Upper lobe of right lung (tissue), 1 donor: ENCODE data around the gene PFKFB3. TPM values are rescaled to one million over a fixed set of nuclear protein-coding genes. Genes with fewer than 3 reads are reported as not detected.

Source experiments
- ATAC-seq: fragments of 200-7000 bp; cut with Tn5 transposase; one replicate; pipeline ENCODE4 v1.9.1; 2020; ENCODE audit warnings: mild to moderate bottlenecking, moderate library complexity
- DNase-seq: peaks from one replicate; pipeline ENCODE4 v3.0.0-alpha.2; 2020
- H3K27ac ChIP-seq: fragments of 200-600 bp; one replicate; pipeline ENCODE4 v1.8.0; 2022
- H3K27me3 ChIP-seq: fragments of 200-600 bp; one replicate; pipeline ENCODE4 v1.8.0; 2022; ENCODE audit warnings: mild to moderate bottlenecking
- H3K36me3 ChIP-seq: fragments of 200-600 bp; one replicate; pipeline ENCODE4 v1.8.0; 2022
- H3K4me1 ChIP-seq: fragments of 200-600 bp; one replicate; pipeline ENCODE4 v1.8.0; 2022
- H3K4me3 ChIP-seq: fragments of 200-600 bp; one replicate; pipeline ENCODE4 v1.8.0; 2022; ENCODE audit warnings: mild to moderate bottlenecking
- H3K9me3 ChIP-seq: fragments of 200-600 bp; one replicate; pipeline ENCODE4 v1.8.0; 2022
- CTCF ChIP-seq: fragments of 200-600 bp; IDR thresholded peaks from one replicate; pipeline ENCODE4 v1.8.0; 2022; ENCODE audit warnings: antibody characterized with exemption
- intact Hi-C: fragments of 100-400 bp; cut with DNase I; formaldehyde crosslinking; loops from one replicate; pipeline ENCODE4 v1.11.0; 2022
- long read RNA-seq: library from polyadenylated mRNA; unstranded; transcript quantifications from one replicate; pipeline ENCODE4 v2.0.0, GENCODE V29; 2021
- total RNA-seq: library from RNA; stranded (reverse); fragmentation: NEBNext Ultra II Directional; extraction: Animal tissue kit (Norgen Biotek cat#: 25700); gene quantifications from one replicate; pipeline ENCODE4 v1.2.1, GENCODE V29; 2021
- donor health status: DM: no; HTN: yes; CAD: no; lungs with severe emphysema.

PFKFB3 gene
- total RNA-seq = 77.2 TPM
- long read RNA-seq, full-length matches to known transcripts = 72 of 139 reads
- long read RNA-seq, partial matches to known transcripts = 31 of 139 reads
- long read RNA-seq, other reads (novel, unspliced or antisense) = 36 of 139 reads

GRCh38 chr10:6202684-6203330, at the start of gene PFKFB3:
PFKFB3 (plus strand) TSS chr10:6202932; CDS start chr10:6203261, 329 bp downstream.
- ATAC-seq (peak; percentile 94), DNase-seq (peak; percentile 98)
- Histone ChIP-seq H3K27me3 (no peaks in the 10 kb centered on the region), H3K4me3 (peak within 1 kb of the TSS; percentile 88), H3K4me1 (peaks cover 25% of the 10 kb centered on the region), H3K36me3 (no peaks in the 10 kb centered on the region), H3K9me3 (no peaks in the 10 kb centered on the region), H3K27ac (peak within 1 kb of the TSS; percentile 92)
- intact Hi-C loops = loop anchor here (5.0 to 10.0 kb wide), 2 partner anchors 58 to 199 kb away; no protein-coding TSS in a partner anchor
- peak; percentile 98 for TF ChIP-seq CTCF

GRCh38 chr10:6153845-6154244, 48.9 kb upstream of the PFKFB3 start:
- no peak overlapping the region for H3K27ac ChIP-seq
- no peak for DNase-seq
- no peak overlapping the region for H3K4me3 ChIP-seq
- intact Hi-C loops = no loop called here
- peak; percentile 32 for ATAC-seq
- H3K27me3 ChIP-seq = no peaks in the 10 kb centered on the region
- no peak for TF ChIP-seq CTCF
- H3K4me1 ChIP-seq = peaks cover 18% of the 10 kb centered on the region
- no peaks in the 10 kb centered on the region for H3K9me3 ChIP-seq
- no peaks in the 10 kb centered on the region for H3K36me3 ChIP-seq

- no peaks in the 10 kb centered on the region for H3K36me3 ChIP-seq
- ATAC-seq (no peak), DNase-seq (no peak)
- H3K27me3 ChIP-seq = no peaks in the 10 kb centered on the region
- no peaks in the 10 kb centered on the region for H3K9me3 ChIP-seq
- no peak for TF ChIP-seq CTCF
- no peak overlapping the region for H3K27ac ChIP-seq
- intact Hi-C loops = no loop called here
- H3K4me3 ChIP-seq = no peak overlapping the region
- H3K4me1 ChIP-seq = peaks cover 18% of the 10 kb centered on the region
Observed at GRCh38 chr10:6154566-6154965, 48.2 kb upstream of the PFKFB3 start.

GRCh38 chr10:6158276-6158675, 44.5 kb upstream of the PFKFB3 start:
- no peaks in the 10 kb centered on the region for H3K9me3 ChIP-seq
- no peaks in the 10 kb centered on the region for H3K36me3 ChIP-seq
- DNase-seq (no peak), ATAC-seq (no peak)
- H3K4me1 ChIP-seq = peaks cover 8% of the 10 kb centered on the region
- intact Hi-C loops = no loop called here
- H3K4me3 ChIP-seq = no peak overlapping the region
- H3K27ac ChIP-seq = no peak overlapping the region
- no peak for TF ChIP-seq CTCF
- no peaks in the 10 kb centered on the region for H3K27me3 ChIP-seq

- no peak overlapping the region for H3K4me3 ChIP-seq
- intact Hi-C loops = no loop called here
- DNase-seq (no peak), ATAC-seq (no peak)
- no peaks in the 10 kb centered on the region for H3K27me3 ChIP-seq
- TF ChIP-seq CTCF = no peak
- H3K27ac ChIP-seq = no peak overlapping the region
- no peaks in the 10 kb centered on the region for H3K9me3 ChIP-seq
- peaks cover 22% of the 10 kb centered on the region for H3K4me1 ChIP-seq
- peaks cover 2% of the 10 kb centered on the region for H3K36me3 ChIP-seq
Observed at GRCh38 chr10:6161921-6162320, 40.8 kb upstream of the PFKFB3 start.
